Endodermal cell (in vitro differentiated cells): ENCODE measurements around the gene ELAC2. TPM values are rescaled to one million over a fixed set of nuclear protein-coding genes. Genes with fewer than 3 reads are reported as not detected.

Experiments used
- DNase-seq: peaks from one replicate; pipeline ENCODE4 v3.0.0-alpha.2; 2017
- H3K27ac ChIP-seq: 2 replicates; pipeline ENCODE4 v1.5.1; 2013; ENCODE audit warnings: mild to moderate bottlenecking, low read depth, low read length, moderate library complexity
- H3K27me3 ChIP-seq: 2 replicates; pipeline ENCODE4 v1.6.1; 2013; ENCODE audit warnings: mild to moderate bottlenecking, low read length, moderate library complexity; ENCODE audit not compliant: insufficient read depth, control insufficient read depth, poor library complexity, severe bottlenecking
- H3K36me3 ChIP-seq: 2 replicates; pipeline ENCODE4 v1.7.0; 2013; ENCODE audit warnings: mild to moderate bottlenecking, low read length, moderate library complexity; ENCODE audit not compliant: control insufficient read depth, insufficient read depth
- H3K4me1 ChIP-seq: one replicate; pipeline ENCODE4 v1.7.0; 2013; ENCODE audit warnings: low read length; ENCODE audit not compliant: control insufficient read depth, insufficient read depth
- H3K4me3 ChIP-seq: 2 replicates; pipeline ENCODE4 v1.5.1; 2013; ENCODE audit warnings: mild to moderate bottlenecking, low read length, moderate library complexity
- H3K9ac ChIP-seq: 2 replicates; pipeline ENCODE4 v1.6.1; 2013; ENCODE audit warnings: mild to moderate bottlenecking, low read length, moderate library complexity; ENCODE audit not compliant: poor library complexity, severe bottlenecking; ENCODE audit errors: extremely low read depth
- H3K9me3 ChIP-seq: 2 replicates; pipeline ENCODE4 v1.6.1; 2013; ENCODE audit warnings: mild to moderate bottlenecking, low read length, moderate library complexity; ENCODE audit not compliant: control insufficient read depth
- H3K27ac Mint-ChIP-seq: 2 replicates; pipeline ENCODE4 v1.8.0; 2020; ENCODE audit warnings: mixed read lengths
- H3K27me3 Mint-ChIP-seq: 2 replicates; pipeline ENCODE4 v1.8.0; 2021; ENCODE audit warnings: mild to moderate bottlenecking, mixed read lengths; ENCODE audit not compliant: insufficient read depth
- H3K36me3 Mint-ChIP-seq: 2 replicates; pipeline ENCODE4 v1.8.0; 2020; ENCODE audit warnings: low read depth, mixed read lengths
- H3K4me1 Mint-ChIP-seq: 2 replicates; pipeline ENCODE4 v1.8.0; 2020; ENCODE audit warnings: mixed read lengths
- H3K4me3 Mint-ChIP-seq: 2 replicates; pipeline ENCODE4 v1.8.0; 2020; ENCODE audit warnings: mild to moderate bottlenecking, moderate library complexity, mixed read lengths
- H3K9me3 Mint-ChIP-seq: 2 replicates; pipeline ENCODE4 v1.8.0; 2020; ENCODE audit warnings: mild to moderate bottlenecking, mixed read lengths
- WGBS, 2 experiments: methylation state at CpG; one replicate each; pipeline versions ENCODE4 v1.1.5 to v1.1.7; 2013; ENCODE audit warnings: missing lambda C conversion rate in 2 of 2, mixed read lengths in 1 of 2; ENCODE audit not compliant: insufficient coverage in 1 of 2, insufficient read length in 1 of 2; 5-methylcytosine and 5-hydroxymethylcytosine counted together
- total RNA-seq, 2 donors: library from RNA; stranded (reverse); fragmentation: NEBNext Ultra II Directional in 1 of 2; extraction: Animal tissue kit (Norgen Biotek cat#: 25700) in 1 of 2; gene quantifications; 2 replicates in 1 of 2; 3 replicates in 1 of 2; pipeline ENCODE4 v1.2.1, GENCODE V29; 2021
- TF ChIP-seq, protein P1 (sequence below): fragments of 200-600 bp; sonication (generic); conservative IDR thresholded peaks from 2 replicates; pipeline ENCODE4 v1.5.0; 2021; ENCODE audit warnings: antibody characterized with exemption, mild to moderate bottlenecking

Gene ELAC2
- total RNA-seq, 2 donors from 2014 or later = 66.8 to 77.1 TPM

DNA sequence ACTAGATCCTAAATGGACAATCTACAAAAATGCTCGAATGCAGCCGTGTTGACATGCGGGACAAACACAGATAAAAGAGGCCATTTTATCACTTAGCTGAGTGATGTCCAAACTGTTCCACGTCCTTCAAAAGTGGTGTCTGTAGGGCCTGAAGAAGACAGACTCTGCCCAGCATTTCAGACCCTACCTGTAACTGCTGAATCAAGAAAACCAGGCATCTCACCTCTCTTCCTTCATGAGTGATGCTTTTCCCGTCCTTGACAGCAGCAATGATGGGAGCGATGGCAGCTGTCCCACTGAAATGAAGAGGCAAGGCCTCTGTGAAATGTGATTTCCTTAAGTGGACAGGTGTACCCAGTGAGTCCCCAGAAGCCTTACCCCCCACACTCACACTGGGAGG is 12.3 kb downstream of the ELAC2 start:
- Histone ChIP-seq H3K27ac (no peak overlapping the region), H3K27me3 (no peaks in the 10 kb centered on the region), H3K9ac (no peak overlapping the region), H3K9me3 (no peaks in the 10 kb centered on the region), H3K36me3 (peaks cover 92% of the 10 kb centered on the region), H3K4me1 (no peaks in the 10 kb centered on the region), H3K4me3 (no peak overlapping the region)
- Mint-ChIP-seq H3K36me3 (peaks cover 51% of the 10 kb centered on the region), H3K27ac (no peak overlapping the region), H3K9me3 (no peaks in the 10 kb centered on the region), H3K27me3 (no peaks in the 10 kb centered on the region), H3K4me1 (no peaks in the 10 kb centered on the region), H3K4me3 (no peak overlapping the region)
- TF ChIP-seq, protein P1, sequence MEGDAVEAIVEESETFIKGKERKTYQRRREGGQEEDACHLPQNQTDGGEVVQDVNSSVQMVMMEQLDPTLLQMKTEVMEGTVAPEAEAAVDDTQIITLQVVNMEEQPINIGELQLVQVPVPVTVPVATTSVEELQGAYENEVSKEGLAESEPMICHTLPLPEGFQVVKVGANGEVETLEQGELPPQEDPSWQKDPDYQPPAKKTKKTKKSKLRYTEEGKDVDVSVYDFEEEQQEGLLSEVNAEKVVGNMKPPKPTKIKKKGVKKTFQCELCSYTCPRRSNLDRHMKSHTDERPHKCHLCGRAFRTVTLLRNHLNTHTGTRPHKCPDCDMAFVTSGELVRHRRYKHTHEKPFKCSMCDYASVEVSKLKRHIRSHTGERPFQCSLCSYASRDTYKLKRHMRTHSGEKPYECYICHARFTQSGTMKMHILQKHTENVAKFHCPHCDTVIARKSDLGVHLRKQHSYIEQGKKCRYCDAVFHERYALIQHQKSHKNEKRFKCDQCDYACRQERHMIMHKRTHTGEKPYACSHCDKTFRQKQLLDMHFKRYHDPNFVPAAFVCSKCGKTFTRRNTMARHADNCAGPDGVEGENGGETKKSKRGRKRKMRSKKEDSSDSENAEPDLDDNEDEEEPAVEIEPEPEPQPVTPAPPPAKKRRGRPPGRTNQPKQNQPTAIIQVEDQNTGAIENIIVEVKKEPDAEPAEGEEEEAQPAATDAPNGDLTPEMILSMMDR = no peak
- DNase-seq = no peak
- 92 to 98% methylated on average over 4 to 6 of the region's 6 CpGs for WGBS, 2 experiments

DNA sequence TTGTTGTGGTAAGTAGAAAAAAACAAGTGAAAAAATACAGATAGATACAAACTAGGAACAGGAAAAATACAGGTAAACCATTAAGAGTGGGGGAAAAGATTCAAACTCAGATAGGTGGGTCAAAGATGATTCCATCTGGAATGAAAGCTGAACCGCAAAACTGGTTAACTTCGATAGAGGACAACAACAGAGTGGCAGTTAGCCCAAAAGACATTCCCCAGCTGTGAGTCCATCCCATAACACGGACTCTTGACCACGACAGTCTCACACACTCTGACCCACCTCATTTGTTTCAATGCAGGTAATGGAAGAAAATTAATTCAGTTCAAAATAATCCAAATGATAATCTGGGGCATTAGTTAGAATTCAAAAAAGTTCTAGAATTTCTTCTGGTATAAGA is 13.5 kb downstream of the ELAC2 start:
- Histone ChIP-seq H3K4me3 (no peak overlapping the region), H3K9me3 (no peaks in the 10 kb centered on the region), H3K27ac (no peak overlapping the region), H3K9ac (no peak overlapping the region), H3K36me3 (peaks cover 89% of the 10 kb centered on the region), H3K4me1 (no peaks in the 10 kb centered on the region), H3K27me3 (no peaks in the 10 kb centered on the region)
- Mint-ChIP-seq H3K9me3 (no peaks in the 10 kb centered on the region), H3K4me3 (no peak overlapping the region), H3K36me3 (peaks cover 49% of the 10 kb centered on the region), H3K27ac (peak overlapping the region; percentile 0), H3K27me3 (no peaks in the 10 kb centered on the region), H3K4me1 (no peaks in the 10 kb centered on the region)
- TF ChIP-seq, protein P1 = no peak
- WGBS, 2 experiments = 85% methylated on average over 2 to 4 of the region's 4 CpGs
- DNase-seq = no peak

DNA sequence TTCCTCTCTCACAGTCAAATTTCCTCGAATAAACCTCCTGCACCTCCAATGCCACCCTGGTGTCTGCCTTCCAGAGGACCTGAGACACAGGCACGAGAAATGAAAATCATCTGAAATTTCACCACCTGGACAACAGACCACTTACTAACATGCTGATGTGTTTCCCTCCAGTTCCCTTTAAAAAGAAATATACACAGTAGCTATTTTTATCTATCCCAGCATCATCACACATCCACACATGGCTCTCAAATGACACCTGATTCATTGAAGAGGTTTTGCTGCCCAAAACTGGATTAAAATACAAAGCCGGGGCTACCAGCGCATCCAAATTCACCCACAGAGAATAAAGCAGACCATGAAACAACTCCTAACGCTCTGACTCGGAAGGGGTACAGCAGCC is 13.9 kb downstream of the ELAC2 start:
- H3K36me3 ChIP-seq = peaks cover 88% of the 10 kb centered on the region
- WGBS, 2 experiments = 94 to 96% methylated on average over 2 to 6 of the region's 6 CpGs
- Mint-ChIP-seq H3K9me3 (no peaks in the 10 kb centered on the region), H3K4me3 (no peak overlapping the region), H3K4me1 (no peaks in the 10 kb centered on the region), H3K27ac (peak overlapping the region; percentile 61), H3K27me3 (no peaks in the 10 kb centered on the region), H3K36me3 (peaks cover 51% of the 10 kb centered on the region)
- H3K27ac ChIP-seq = no peak overlapping the region
- DNase-seq = no peak
- TF ChIP-seq, protein P1 = no peak
- H3K9ac ChIP-seq = no peak overlapping the region
- H3K27me3 ChIP-seq = no peaks in the 10 kb centered on the region
- H3K4me1 ChIP-seq = no peaks in the 10 kb centered on the region
- H3K4me3 ChIP-seq = no peak overlapping the region
- H3K9me3 ChIP-seq = no peaks in the 10 kb centered on the region
